Erythroblast (primary cell): ENCODE data around the gene PTS.

ENCODE experiments used
- GATA1 ChIP-seq: IDR thresholded peaks from 2 replicates; pipeline ENCODE4 v1.6.1; 2011; ENCODE audit warnings: low read depth, mild to moderate bottlenecking, control low read depth, low read length, moderate library complexity
- POLR2A ChIP-seq: IDR thresholded peaks from 2 replicates; pipeline ENCODE4 v1.6.1; 2011; ENCODE audit warnings: mild to moderate bottlenecking, low read length

DNA sequence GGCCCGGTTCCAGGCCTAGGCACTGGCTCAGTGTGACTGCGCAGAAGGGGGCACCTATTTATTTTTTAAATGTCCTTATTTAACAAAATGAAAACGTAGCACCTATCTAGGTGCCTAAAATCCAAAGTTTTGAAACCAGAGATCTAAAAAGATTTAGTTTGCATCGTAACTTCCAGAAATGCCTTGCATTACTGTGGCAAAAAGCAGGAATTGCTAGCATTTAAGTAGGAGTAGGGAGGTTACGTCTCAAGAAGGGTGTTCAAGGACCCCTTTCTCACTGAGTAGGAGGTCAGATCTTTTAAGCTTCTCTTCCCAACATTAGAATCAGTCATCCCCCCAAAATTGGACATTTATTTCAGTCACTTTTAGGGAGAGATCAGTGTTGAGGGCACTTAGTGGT, 42.2 kb downstream of the PTS start:
- TF ChIP-seq POLR2A (no peak), GATA1 (no peak)
